H9 (cell line): ENCODE data around the gene LY6G5B. TPM values are rescaled to one million over a fixed set of nuclear protein-coding genes. Genes with fewer than 3 reads are reported as not detected.

Experiments used
- DNase-seq: peaks from one replicate; pipeline ENCODE4 v3.0.0-alpha.2; 2017
- H2AFZ ChIP-seq: one replicate; pipeline ENCODE4 v1.6.1; 2013; ENCODE audit warnings: mild to moderate bottlenecking, low read length, control low read depth, moderate library complexity
- H2AK5ac ChIP-seq: 2 replicates; pipeline ENCODE4 v1.6.1; 2013; ENCODE audit warnings: low read length, control low read depth, mixed read lengths; ENCODE audit not compliant: insufficient read length
- H2BK120ac ChIP-seq: one replicate; pipeline ENCODE4 v1.6.1; 2013; ENCODE audit warnings: low read depth, mild to moderate bottlenecking, low read length, control low read depth, inconsistent platforms; ENCODE audit not compliant: poor library complexity, severe bottlenecking
- H2BK12ac ChIP-seq: 2 replicates; pipeline ENCODE4 v1.6.1; 2013; ENCODE audit warnings: low read length, control low read depth, mixed read lengths, low read depth; ENCODE audit not compliant: insufficient read length
- H2BK15ac ChIP-seq: 2 replicates; pipeline ENCODE4 v1.6.1; 2013; ENCODE audit warnings: low read depth, low read length, control low read depth
- H2BK20ac ChIP-seq: one replicate; pipeline ENCODE4 v1.6.1; 2013; ENCODE audit warnings: low read depth, mild to moderate bottlenecking, low read length, control low read depth, inconsistent platforms; ENCODE audit not compliant: poor library complexity, severe bottlenecking
- H2BK5ac ChIP-seq: 2 replicates; pipeline ENCODE4 v1.6.1; 2013; ENCODE audit warnings: low read length, control low read depth, mixed read lengths; ENCODE audit not compliant: insufficient read length
- H3K14ac ChIP-seq: 2 replicates; pipeline ENCODE4 v1.6.1; 2013; ENCODE audit warnings: low read length, control low read depth; ENCODE audit not compliant: insufficient read depth
- H3K18ac ChIP-seq: 2 replicates; pipeline ENCODE4 v1.6.1; 2013; ENCODE audit warnings: low read depth, mild to moderate bottlenecking, mixed read lengths, low read length, control low read depth; ENCODE audit not compliant: insufficient read length
- H3K23ac ChIP-seq: 2 replicates; pipeline ENCODE4 v1.6.1; 2013; ENCODE audit warnings: low read length, control low read depth, mixed read lengths, low read depth; ENCODE audit not compliant: insufficient read length
- H3K23me2 ChIP-seq: 2 replicates; pipeline ENCODE4 v1.6.1; 2013; ENCODE audit warnings: low read depth, mild to moderate bottlenecking, mixed read lengths, low read length, control low read depth; ENCODE audit not compliant: insufficient read length, poor library complexity, severe bottlenecking
- H3K27ac ChIP-seq: 2 replicates; pipeline ENCODE4 v1.5.1; 2013; ENCODE audit warnings: low read length, control low read depth, mixed read lengths, low read depth; ENCODE audit not compliant: insufficient read length
- H3K27me3 ChIP-seq: 2 replicates; pipeline ENCODE4 v1.6.1; 2013; ENCODE audit warnings: low read length, control low read depth, inconsistent platforms; ENCODE audit not compliant: insufficient read depth
- H3K4ac ChIP-seq: 2 replicates; pipeline ENCODE4 v1.6.1; 2013; ENCODE audit warnings: low read depth, mild to moderate bottlenecking, control low read depth, inconsistent platforms, low read length, moderate library complexity
- H3K4me1 ChIP-seq: 2 replicates; pipeline ENCODE4 v1.6.1; 2013; ENCODE audit warnings: low read length, control low read depth, inconsistent platforms; ENCODE audit not compliant: insufficient read depth
- H3K4me2 ChIP-seq: 2 replicates; pipeline ENCODE4 v1.6.1; 2013; ENCODE audit warnings: low read length, control low read depth, mixed read lengths; ENCODE audit not compliant: insufficient read length, insufficient read depth
- H3K56ac ChIP-seq: 2 replicates; pipeline ENCODE4 v1.6.1; 2013; ENCODE audit warnings: low read depth, mild to moderate bottlenecking, mixed read lengths, low read length, control low read depth; ENCODE audit not compliant: insufficient read length
- H3K79me1 ChIP-seq: 2 replicates; pipeline ENCODE4 v1.6.1; 2013; ENCODE audit warnings: low read depth, mild to moderate bottlenecking, moderate library complexity, low read length, control low read depth, inconsistent platforms; ENCODE audit not compliant: insufficient read depth, poor library complexity, severe bottlenecking
- H3K79me2 ChIP-seq: 2 replicates; pipeline ENCODE4 v1.6.1; 2013; ENCODE audit warnings: low read length, control low read depth, inconsistent platforms; ENCODE audit not compliant: insufficient read depth
- H3K9ac ChIP-seq: 2 replicates; pipeline ENCODE4 v1.6.1; 2013; ENCODE audit warnings: low read length, control low read depth, mixed read lengths; ENCODE audit not compliant: insufficient read length; ENCODE audit errors: extremely low read depth
- H3K9me3 ChIP-seq: one replicate; pipeline ENCODE4 v1.6.1; 2013; ENCODE audit warnings: low read depth, low read length, inconsistent platforms; ENCODE audit not compliant: control insufficient read depth
- H3T11ph ChIP-seq: one replicate; pipeline ENCODE4 v1.6.1; 2013; ENCODE audit warnings: mild to moderate bottlenecking, low read length, control low read depth, inconsistent platforms
- H4K20me1 ChIP-seq: one replicate; pipeline ENCODE4 v1.6.1; 2013; ENCODE audit not compliant: control insufficient read depth, insufficient read length, insufficient read depth
- H4K5ac ChIP-seq: 2 replicates; pipeline ENCODE4 v1.6.1; 2013; ENCODE audit warnings: low read depth, mild to moderate bottlenecking, mixed read lengths, low read length, control low read depth; ENCODE audit not compliant: insufficient read length
- H4K8ac ChIP-seq: replicated peaks from 2 replicates; pipeline ENCODE4 v1.6.1; 2013; ENCODE audit warnings: low read length, control low read depth, mixed read lengths, low read depth; ENCODE audit not compliant: insufficient read length
- H4K91ac ChIP-seq: 2 replicates; pipeline ENCODE4 v1.6.1; 2013; ENCODE audit warnings: low read depth, mild to moderate bottlenecking, moderate library complexity, mixed read lengths, low read length, control low read depth; ENCODE audit not compliant: insufficient read length
- H3K27ac Mint-ChIP-seq, 3 experiments: 2 replicates in 2 of 3; 3 replicates in 1 of 3; pipeline ENCODE4 v1.8.0; 2020 to 2021; ENCODE audit warnings: mixed read lengths in 3 of 3, mild to moderate bottlenecking in 1 of 3, moderate library complexity in 1 of 3
- H3K27me3 Mint-ChIP-seq: 2 replicates; pipeline ENCODE4 v1.8.0; 2021; ENCODE audit warnings: low read depth, mild to moderate bottlenecking, moderate library complexity, mixed read lengths
- H3K36me3 Mint-ChIP-seq, 3 experiments: 2 replicates in 2 of 3; 3 replicates in 1 of 3; pipeline ENCODE4 v1.8.0; 2020 to 2021; ENCODE audit warnings: low read depth in 3 of 3, mixed read lengths in 3 of 3; ENCODE audit not compliant: insufficient read depth in 1 of 3
- H3K4me1 Mint-ChIP-seq, 2 experiments: 2 replicates each; pipeline ENCODE4 v1.8.0; 2020; ENCODE audit warnings: mixed read lengths in 2 of 2
- H3K4me3 Mint-ChIP-seq, 2 experiments: 2 replicates in 1 of 2; 3 replicates in 1 of 2; pipeline ENCODE4 v1.8.0; 2020 to 2021; ENCODE audit warnings: mild to moderate bottlenecking in 2 of 2, mixed read lengths in 2 of 2, moderate library complexity in 1 of 2
- H3K9me3 Mint-ChIP-seq, 2 experiments: 2 replicates in 1 of 2; 3 replicates in 1 of 2; pipeline ENCODE4 v1.8.0; 2020; ENCODE audit warnings: mild to moderate bottlenecking in 2 of 2, mixed read lengths in 2 of 2, moderate library complexity in 1 of 2
- CTCF ChIP-seq: fragments of 200-600 bp; sonication (generic); conservative IDR thresholded peaks from 3 replicates; pipeline ENCODE4 v1.8.0; 2021; ENCODE audit warnings: antibody characterized with exemption, mild to moderate bottlenecking
- WGBS: extraction: QIAGEN DNeasy Blood & Tissue Kit; methylation state at CpG from one replicate; pipeline ENCODE4 v1.1.7; 2013; ENCODE audit warnings: missing lambda C conversion rate, low lambda C conversion rate, mixed read lengths; ENCODE audit not compliant: insufficient read length; ENCODE audit errors: extremely low coverage; 5-methylcytosine and 5-hydroxymethylcytosine counted together
- total RNA-seq: library from RNA; stranded (reverse); gene quantifications from 2 replicates; pipeline ENCODE4 v1.2.1, GENCODE V29; 2021

Gene LY6G5B
- total RNA-seq, 1 experiment from 2014 or later: 21.6 TPM

- TF ChIP-seq CTCF: no peak
- H3K79me2 ChIP-seq: no peaks in the 10 kb centered on the region
- peaks cover 5 to 10% of the 10 kb centered on the region in 2 experiments; a peak in 3 of 4 replicates for H3K4me1 Mint-ChIP-seq
- H3K27me3 Mint-ChIP-seq: no peaks in the 10 kb centered on the region
- H3K4ac ChIP-seq: no peak overlapping the region
- no peak overlapping the region for H2BK20ac ChIP-seq
- H3K9me3 ChIP-seq: no peaks in the 10 kb centered on the region
- no peak overlapping the region for H3K14ac ChIP-seq
- no peak for DNase-seq
- no peak overlapping the region for H4K8ac ChIP-seq
- H3K4me2 ChIP-seq: no peak overlapping the region
- H3K4me1 ChIP-seq: no peaks in the 10 kb centered on the region
- no CpG with 5 or more reads among the region's 10 CpGs for WGBS
- H2BK12ac ChIP-seq: no peak overlapping the region
- no peaks in the 10 kb centered on the region; a peak in 1 of 5 replicates for H3K9me3 Mint-ChIP-seq
- no peak overlapping the region for H2BK5ac ChIP-seq
- H3K56ac ChIP-seq: no peak overlapping the region
- H2BK15ac ChIP-seq: no peak overlapping the region
- no peak overlapping the region for H3K23ac ChIP-seq
- H4K20me1 ChIP-seq: no peaks in the 10 kb centered on the region
- H3K27ac ChIP-seq: no peak overlapping the region
- no peak overlapping the region for H3K4me3 Mint-ChIP-seq
- H3T11ph ChIP-seq: no peak overlapping the region
- no peak overlapping the region for H3K18ac ChIP-seq
- H3K36me3 Mint-ChIP-seq: peaks cover 14 to 67% (median 46%) of the 10 kb centered on the region in 3 experiments; a peak in 6 of 7 replicates
- no peaks in the 10 kb centered on the region for H3K79me1 ChIP-seq
- H3K27ac Mint-ChIP-seq: peak overlapping the region in 1 of 3 experiments; percentile 24; a peak in 2 of 7 replicates
- no peak overlapping the region for H2AK5ac ChIP-seq
- no peak overlapping the region for H2BK120ac ChIP-seq
- H3K9ac ChIP-seq: no peak overlapping the region
- H4K91ac ChIP-seq: no peak overlapping the region
- no peaks in the 10 kb centered on the region for H3K27me3 ChIP-seq
- no peak overlapping the region for H4K5ac ChIP-seq
- H2AFZ ChIP-seq: no peak overlapping the region
- no peaks in the 10 kb centered on the region for H3K23me2 ChIP-seq
These were observed 20.7 kb downstream of the LY6G5B start for GRCh38 chr6:31690231-31691077.
